ENCODE data around the gene ING4. TPM values are rescaled to one million over a fixed set of nuclear protein-coding genes. Genes with fewer than 3 reads are reported as not detected.

Gene ING4
- total RNA-seq, 1 donor from 2014 or later: 23.2 TPM

DNA sequence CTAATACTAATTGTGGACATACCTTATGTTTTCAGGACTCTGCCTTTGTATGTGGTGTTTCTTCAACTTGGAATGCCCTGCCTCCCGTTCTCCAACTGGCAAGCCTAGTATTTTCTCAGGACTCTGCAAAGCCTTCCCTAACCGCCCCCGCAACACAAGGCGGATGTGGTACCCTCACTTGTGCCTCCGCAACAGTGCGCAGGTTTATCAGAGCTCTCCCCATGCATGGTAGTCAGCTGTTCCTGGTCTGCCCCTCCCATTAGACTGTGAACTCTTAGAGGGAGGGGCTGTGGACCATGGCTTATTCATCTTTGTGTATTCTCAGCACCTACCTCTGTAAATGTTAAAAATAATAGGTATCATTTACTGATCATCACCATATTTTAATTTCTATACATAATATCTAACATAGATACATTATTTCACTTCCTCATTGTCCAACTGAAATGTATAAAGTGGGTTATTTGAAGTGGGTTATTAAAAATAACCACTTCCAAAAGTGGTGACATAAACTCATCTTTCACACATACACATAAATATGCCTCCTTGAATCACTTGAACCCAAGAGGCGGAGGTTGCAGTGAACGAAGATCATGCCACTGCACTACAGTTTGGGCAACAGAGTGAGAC is 36.1 kb downstream of the ING4 start:
- intact Hi-C loops (cut with micrococcal nuclease): no loop called here
- no peak for DNase-seq
- H3K36me3 ChIP-seq: no peaks in the 10 kb centered on the region
- TF ChIP-seq, protein P1, sequence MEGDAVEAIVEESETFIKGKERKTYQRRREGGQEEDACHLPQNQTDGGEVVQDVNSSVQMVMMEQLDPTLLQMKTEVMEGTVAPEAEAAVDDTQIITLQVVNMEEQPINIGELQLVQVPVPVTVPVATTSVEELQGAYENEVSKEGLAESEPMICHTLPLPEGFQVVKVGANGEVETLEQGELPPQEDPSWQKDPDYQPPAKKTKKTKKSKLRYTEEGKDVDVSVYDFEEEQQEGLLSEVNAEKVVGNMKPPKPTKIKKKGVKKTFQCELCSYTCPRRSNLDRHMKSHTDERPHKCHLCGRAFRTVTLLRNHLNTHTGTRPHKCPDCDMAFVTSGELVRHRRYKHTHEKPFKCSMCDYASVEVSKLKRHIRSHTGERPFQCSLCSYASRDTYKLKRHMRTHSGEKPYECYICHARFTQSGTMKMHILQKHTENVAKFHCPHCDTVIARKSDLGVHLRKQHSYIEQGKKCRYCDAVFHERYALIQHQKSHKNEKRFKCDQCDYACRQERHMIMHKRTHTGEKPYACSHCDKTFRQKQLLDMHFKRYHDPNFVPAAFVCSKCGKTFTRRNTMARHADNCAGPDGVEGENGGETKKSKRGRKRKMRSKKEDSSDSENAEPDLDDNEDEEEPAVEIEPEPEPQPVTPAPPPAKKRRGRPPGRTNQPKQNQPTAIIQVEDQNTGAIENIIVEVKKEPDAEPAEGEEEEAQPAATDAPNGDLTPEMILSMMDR (IDR thresholded peaks at IDR 0.05; ENCODE audit: borderline replicate concordance): no peak
- peaks cover 6% of the 10 kb centered on the region for H3K27me3 ChIP-seq (ENCODE audit: low read depth)
- no peak overlapping the region for H3K27ac ChIP-seq (replicated peaks)
- no peak overlapping the region for H3K4me3 ChIP-seq
- peaks cover 12% of the 10 kb centered on the region for H3K4me1 ChIP-seq
- no peaks in the 10 kb centered on the region for H3K9me3 ChIP-seq (replicated peaks)

- intact Hi-C loops (cut with micrococcal nuclease): no loop called here
- Histone ChIP-seq H3K27me3 (ENCODE audit: low read depth) (peaks cover 15% of the 10 kb centered on the region), H3K4me1 (peaks cover 8% of the 10 kb centered on the region), H3K9me3 (replicated peaks) (no peaks in the 10 kb centered on the region), H3K27ac (replicated peaks) (no peak overlapping the region), H3K4me3 (peak overlapping the region; percentile 53), H3K36me3 (peaks cover 6% of the 10 kb centered on the region)
- DNase-seq: no peak
- TF ChIP-seq, protein P1 (IDR thresholded peaks at IDR 0.05; ENCODE audit: borderline replicate concordance): no peak
Measured at GRCh38 chr12:6620885-6621274, 42.0 kb downstream of the ING4 start.

GRCh38 chr12:6620137-6620884 is 42.6 kb downstream of the ING4 start:
- H3K4me3 ChIP-seq: peak overlapping the region; percentile 53
- intact Hi-C loops (cut with micrococcal nuclease): no loop called here
- peaks cover 8% of the 10 kb centered on the region for H3K4me1 ChIP-seq
- TF ChIP-seq, protein P1 (IDR thresholded peaks at IDR 0.05; ENCODE audit: borderline replicate concordance): peak; percentile 69
- H3K27ac ChIP-seq (replicated peaks): no peak overlapping the region
- DNase-seq: no peak
- peaks cover 15% of the 10 kb centered on the region for H3K27me3 ChIP-seq (ENCODE audit: low read depth)
- peaks cover 6% of the 10 kb centered on the region for H3K36me3 ChIP-seq
- no peaks in the 10 kb centered on the region for H3K9me3 ChIP-seq (replicated peaks)

- Histone ChIP-seq H3K4me3 (no peak overlapping the region), H3K36me3 (peaks cover 6% of the 10 kb centered on the region), H3K4me1 (peaks cover 16% of the 10 kb centered on the region), H3K27me3 (ENCODE audit: low read depth) (peaks cover 15% of the 10 kb centered on the region), H3K27ac (replicated peaks) (peak overlapping the region; percentile 15), H3K9me3 (replicated peaks) (no peaks in the 10 kb centered on the region)
- intact Hi-C loops (cut with micrococcal nuclease): no loop called here
- TF ChIP-seq, protein P1 (IDR thresholded peaks at IDR 0.05; ENCODE audit: borderline replicate concordance): no peak
- no peak for DNase-seq
Measured at GRCh38 chr12:6618483-6619225, 44.3 kb downstream of the ING4 start.

DNA sequence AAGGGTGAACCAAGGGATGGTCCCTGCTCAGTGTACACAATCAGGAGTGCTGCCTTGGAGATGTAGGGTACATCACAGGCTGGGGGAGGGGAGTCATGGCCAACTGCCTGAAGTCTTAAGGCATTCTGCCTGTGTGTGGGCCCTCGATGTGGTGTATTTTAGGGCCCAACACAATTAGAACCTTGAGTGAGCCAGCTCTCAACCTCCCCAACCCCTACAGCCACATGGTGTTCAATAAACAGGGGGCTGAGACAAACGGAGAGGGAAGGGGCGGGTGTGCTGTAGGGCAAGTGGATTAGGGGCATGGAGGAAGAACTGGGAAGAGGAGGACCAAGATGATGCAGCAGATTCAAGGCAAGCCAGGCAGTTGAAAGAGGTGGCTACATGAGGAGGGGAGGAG is 47.1 kb downstream of the ING4 start:
- TF ChIP-seq, protein P1 (IDR thresholded peaks at IDR 0.05; ENCODE audit: borderline replicate concordance): no peak
- Histone ChIP-seq H3K9me3 (replicated peaks) (no peaks in the 10 kb centered on the region), H3K36me3 (peaks cover 6% of the 10 kb centered on the region), H3K27me3 (ENCODE audit: low read depth) (peaks cover 12% of the 10 kb centered on the region), H3K4me1 (peaks cover 45% of the 10 kb centered on the region), H3K27ac (replicated peaks) (peak overlapping the region; percentile 6), H3K4me3 (no peak overlapping the region)
- no peak for DNase-seq
- intact Hi-C loops (cut with micrococcal nuclease): no loop called here
